Kidney (tissue), 14 donors: ENCODE results near the gene AGAP5. TPM values are rescaled to one million over a fixed set of nuclear protein-coding genes. Genes with fewer than 3 reads are reported as not detected.
"Not testable (repeated sequence)": the region's sequence is repeated elsewhere in the genome, so short reads cannot be mapped to it uniquely, and the experiment has no call there.

ENCODE experiments used
- DNase-seq, 5 donors: peaks; one replicate each; pipeline ENCODE4 v3.0.0-alpha.2; 2013 to 2020
- FAIRE-seq: peaks from 2 replicates; lab custom pipeline; 2012; peaks lifted over from hg19 to GRCh38; lab: Jason Lieb, UNC
- H3K27ac ChIP-seq, 2 donors: one replicate each; pipeline ENCODE4 v1.7.0; 2013; ENCODE audit warnings: low read depth in 2 of 2, low read length in 2 of 2, inconsistent platforms in 1 of 2
- H3K27me3 ChIP-seq: one replicate; pipeline ENCODE4 v1.7.1; 2013; ENCODE audit warnings: low read length, inconsistent platforms; ENCODE audit not compliant: control insufficient read depth, insufficient read depth
- H3K36me3 ChIP-seq, 3 donors: one replicate each; pipeline versions ENCODE4 v1.7.0 to v1.7.1; 2013; ENCODE audit warnings: low read length in 3 of 3, control low read depth in 1 of 3, inconsistent platforms in 1 of 3; ENCODE audit not compliant: insufficient read depth in 3 of 3, control insufficient read depth in 2 of 3
- H3K4me1 ChIP-seq, 3 donors: one replicate each; pipeline versions ENCODE4 v1.7.0 to v1.7.1; 2013; ENCODE audit warnings: low read length in 3 of 3, inconsistent platforms in 1 of 3, low read depth in 1 of 3; ENCODE audit not compliant: control insufficient read depth in 2 of 3, insufficient read depth in 2 of 3
- H3K4me3 ChIP-seq, 3 donors: one replicate each; pipeline versions ENCODE4 v1.7.0 to v1.8.1; 2013; ENCODE audit warnings: low read length in 3 of 3, control low read depth in 1 of 3, inconsistent platforms in 1 of 3
- H3K9ac ChIP-seq, 3 donors: one replicate each; pipeline versions ENCODE4 v1.7.0 to v1.7.1; 2013; ENCODE audit warnings: low read length in 3 of 3, control low read depth in 1 of 3, inconsistent platforms in 1 of 3
- H3K9me3 ChIP-seq, 3 donors: one replicate each; pipeline versions ENCODE4 v1.7.0 to v1.7.1; 2013; ENCODE audit warnings: low read length in 3 of 3, control low read depth in 1 of 3, inconsistent platforms in 1 of 3; ENCODE audit not compliant: control insufficient read depth in 2 of 3, insufficient read depth in 1 of 3
- CTCF ChIP-seq: IDR thresholded peaks from 3 replicates; pipeline ENCODE4 v1.5.1; 2012; ENCODE audit warnings: mild to moderate bottlenecking, moderate library complexity, borderline replicate concordance; ENCODE audit not compliant: insufficient read depth; ENCODE audit errors: extremely low read depth
- intact Hi-C: fragments of 100-400 bp; cut with DNase I; formaldehyde crosslinking; loops from one replicate; pipeline ENCODE4 v1.11.1; 2022
- polyA plus RNA-seq: library from polyadenylated mRNA; stranded (reverse); fragments of 350-450 nt; fragmentation: Illumina TruSeq; extraction: RNeasy Lipid Tissue Mini Kit (QIAGEN cat#74804); gene quantifications from one replicate; pipeline ENCODE4 v1.2.3, GENCODE V29; 2014; ENCODE audit warnings: low read depth, low replicate concordance; ENCODE audit not compliant: insufficient read depth
- total RNA-seq: library from RNA; stranded (reverse); fragmentation: NEBNext Ultra II Directional; extraction: Animal tissue kit (Norgen Biotek cat#: 25700); gene quantifications from one replicate; pipeline ENCODE4 v1.2.1, GENCODE V29; 2021
- donor health status: control.
- donor health status: control.
- donor health status: control.
- donor health status: control.
- donor health status: control.
- donor health status: DM: yes; HTN: yes; CAD: no.
- donor health status: Normal renal cell carcinoma (clear cell type).

Gene AGAP5
- total and polyA plus RNA-seq, 2 donors from 2014 or later, result 3.8 to 9.9 TPM

- DNase-seq, H3K4me3 ChIP-seq, H3K9me3 ChIP-seq, H3K9ac ChIP-seq, intact Hi-C loops, H3K4me1 ChIP-seq, H3K27me3 ChIP-seq, H3K27ac ChIP-seq, H3K36me3 ChIP-seq, FAIRE-seq: not testable (repeated sequence)
Observed at GRCh38 chr10:73664156-73665040, 33.5 kb downstream of the AGAP5 start.

DNA sequence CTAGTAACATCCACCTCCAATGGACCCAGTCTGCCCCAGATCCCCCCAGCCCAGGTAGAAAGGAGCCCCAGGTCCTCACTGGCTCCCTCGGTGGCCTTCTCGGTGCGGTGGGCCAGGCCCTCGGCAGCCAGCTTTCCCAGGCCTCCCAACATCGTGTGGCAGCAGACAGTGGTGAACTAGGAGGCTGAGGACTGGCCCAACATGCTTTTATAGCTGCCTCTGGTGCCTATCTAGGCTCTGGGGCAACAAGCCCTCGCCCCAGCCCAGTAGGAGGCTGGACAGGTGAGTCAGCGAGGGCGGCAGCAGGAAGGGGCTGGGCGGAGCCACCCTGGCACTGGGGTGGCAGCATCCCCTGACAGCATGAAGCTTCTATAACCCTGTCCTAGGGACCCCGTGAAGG is 34.3 kb downstream of the AGAP5 start:
- H3K27me3 ChIP-seq, DNase-seq, H3K36me3 ChIP-seq, FAIRE-seq, H3K4me1 ChIP-seq, intact Hi-C loops, H3K9me3 ChIP-seq, H3K4me3 ChIP-seq, H3K27ac ChIP-seq, H3K9ac ChIP-seq: not testable (repeated sequence)

GRCh38 chr10:73662705-73663104 is 35.2 kb downstream of the AGAP5 start:
- intact Hi-C loops, H3K4me1 ChIP-seq, H3K36me3 ChIP-seq, H3K27ac ChIP-seq, FAIRE-seq, H3K4me3 ChIP-seq, H3K27me3 ChIP-seq, H3K9me3 ChIP-seq, H3K9ac ChIP-seq, DNase-seq: not testable (repeated sequence)

DNA sequence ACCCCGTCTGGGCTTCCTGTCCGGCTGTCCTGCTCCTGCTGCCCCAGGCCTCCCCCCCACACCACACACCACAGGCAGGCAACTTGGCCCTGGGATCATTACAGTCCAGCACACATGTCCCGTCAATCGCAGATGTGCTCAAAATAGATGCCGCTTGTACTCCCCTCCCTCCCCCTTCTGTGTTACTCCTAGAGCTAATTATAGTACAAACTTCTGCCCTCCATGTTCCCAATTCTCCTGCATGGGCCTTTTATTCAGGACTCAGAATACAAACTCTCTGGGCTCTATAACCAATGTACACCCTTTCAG is 42.0 kb downstream of the AGAP5 start, which contains the start of gene SYNPO2L:
Gene SYNPO2L, minus strand, starts transcription at position 40 of the 309 bp plus-strand sequence. CDS start 107 bp downstream, outside the sequence.
- no peaks in the 10 kb centered on the region for H3K4me1 ChIP-seq
- no peaks in the 10 kb centered on the region for H3K9me3 ChIP-seq
- H3K36me3 ChIP-seq, result no peaks in the 10 kb centered on the region
- DNase-seq (no peak), FAIRE-seq (no peak)
- no peak within 1 kb of the TSS for H3K27ac ChIP-seq
- intact Hi-C loops, result no loop called here
- no peaks in the 10 kb centered on the region for H3K27me3 ChIP-seq
- no peak within 1 kb of the TSS for H3K4me3 ChIP-seq
- TF ChIP-seq CTCF, result no peak
- H3K9ac ChIP-seq, result no peak within 1 kb of the TSS

GRCh38 chr10:73655257-73655989 is 42.5 kb downstream of the AGAP5 start:
- Histone ChIP-seq H3K4me1 (no peaks in the 10 kb centered on the region), H3K9me3 (no peaks in the 10 kb centered on the region), H3K4me3 (no peak overlapping the region), H3K27me3 (no peaks in the 10 kb centered on the region), H3K9ac (no peak overlapping the region), H3K36me3 (no peaks in the 10 kb centered on the region), H3K27ac (no peak overlapping the region)
- no peak for TF ChIP-seq CTCF
- DNase-seq, result no peak
- intact Hi-C loops, result no loop called here
- no peak for FAIRE-seq
